HG03280 (cell line): ENCODE results near the gene TBL3.
A peak's percentile ranks its signal among the peaks of the same experiment; 100 is the strongest.

Experiments
- ATAC-seq: cut with Tn5 transposase; IDR thresholded peaks from one replicate; pipeline ENCODE4 v1.9.1; 2021; ENCODE audit warnings: mild to moderate bottlenecking, moderate library complexity; ENCODE audit not compliant: unreplicated experiment

Gene TBL3

GRCh38 chr16:2013527-2013926, 41.7 kb downstream of the TBL3 start:
- no peak for ATAC-seq

- no peak for ATAC-seq
Measured at GRCh38 chr16:2015117-2015946, 43.5 kb downstream of the TBL3 start.

- no peak for ATAC-seq
Measured at GRCh38 chr16:2015947-2016208, 44.0 kb downstream of the TBL3 start.

DNA sequence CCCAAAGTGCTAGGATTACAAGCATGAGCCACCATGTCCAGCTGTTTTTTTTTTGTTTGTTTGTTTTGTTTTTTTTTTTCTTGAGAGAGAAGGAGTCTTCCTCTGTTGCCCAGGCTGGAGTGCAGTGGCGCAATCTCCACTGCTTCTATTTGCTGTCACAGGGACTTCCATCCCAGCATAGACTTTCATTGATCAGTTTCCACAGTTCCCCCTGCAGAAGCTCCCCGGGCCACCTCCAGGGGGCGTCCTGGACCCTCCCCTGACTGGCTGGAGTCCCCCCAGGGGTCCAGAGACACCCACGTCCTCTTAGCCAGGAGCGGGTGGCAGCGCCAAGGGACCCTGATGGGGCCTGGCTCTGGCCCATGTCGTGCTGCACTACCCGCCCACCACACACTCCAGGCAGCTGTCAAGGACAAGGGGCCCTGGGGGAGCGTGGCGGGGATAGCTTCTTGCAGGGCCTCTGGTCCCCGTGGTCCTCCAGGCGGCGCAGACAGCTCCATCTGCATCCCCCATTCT, 44.6 kb downstream of the TBL3 start:
- no peak for ATAC-seq

DNA sequence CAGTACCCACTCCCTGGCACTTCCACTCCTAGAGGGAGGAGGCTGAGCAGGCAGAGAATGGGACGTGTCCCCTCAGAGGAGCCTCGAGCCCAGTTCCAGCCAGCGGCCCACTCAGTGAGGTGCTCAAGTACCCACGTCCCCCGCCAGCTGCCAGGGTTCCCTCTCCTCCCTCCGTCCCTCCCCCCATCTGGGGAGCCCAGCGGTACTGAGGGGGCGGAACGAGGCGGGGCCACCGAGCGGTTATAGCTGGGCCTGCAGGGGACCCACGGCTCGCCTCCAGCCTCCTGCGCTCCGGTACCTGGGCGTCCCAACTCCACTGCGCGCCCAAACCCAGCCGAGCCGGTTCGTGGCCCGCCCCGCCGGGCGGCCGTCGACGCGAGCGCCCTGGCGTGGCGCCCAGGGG, 47.7 kb downstream of the TBL3 start, which contains the start of gene NPW:
Gene NPW (plus strand): TSS at position 268 of the 403 bp plus-strand sequence.
- ATAC-seq: no peak

GRCh38 chr16:2019921-2020831, 48.3 kb downstream of the TBL3 start:
- no peak for ATAC-seq

DNA sequence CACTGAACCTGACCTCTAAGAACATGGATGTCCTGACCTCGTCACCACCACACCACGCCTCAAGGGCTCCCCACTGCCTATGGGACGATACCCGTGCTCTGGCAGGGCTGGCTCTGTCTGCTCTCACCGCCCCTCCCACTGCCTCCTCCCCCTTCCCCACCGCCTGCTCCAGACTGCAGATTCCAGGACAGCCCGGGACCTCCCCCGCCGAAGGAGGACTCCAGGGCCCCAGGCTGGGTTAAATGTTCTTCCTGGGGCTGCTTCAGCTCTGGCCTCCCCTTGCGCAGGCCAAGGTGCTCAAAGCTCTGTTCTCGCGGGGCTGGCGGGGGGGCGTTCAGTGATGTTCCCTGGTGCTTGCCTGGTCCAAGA, 50.9 kb downstream of the TBL3 start:
- ATAC-seq: peak; percentile 15

DNA sequence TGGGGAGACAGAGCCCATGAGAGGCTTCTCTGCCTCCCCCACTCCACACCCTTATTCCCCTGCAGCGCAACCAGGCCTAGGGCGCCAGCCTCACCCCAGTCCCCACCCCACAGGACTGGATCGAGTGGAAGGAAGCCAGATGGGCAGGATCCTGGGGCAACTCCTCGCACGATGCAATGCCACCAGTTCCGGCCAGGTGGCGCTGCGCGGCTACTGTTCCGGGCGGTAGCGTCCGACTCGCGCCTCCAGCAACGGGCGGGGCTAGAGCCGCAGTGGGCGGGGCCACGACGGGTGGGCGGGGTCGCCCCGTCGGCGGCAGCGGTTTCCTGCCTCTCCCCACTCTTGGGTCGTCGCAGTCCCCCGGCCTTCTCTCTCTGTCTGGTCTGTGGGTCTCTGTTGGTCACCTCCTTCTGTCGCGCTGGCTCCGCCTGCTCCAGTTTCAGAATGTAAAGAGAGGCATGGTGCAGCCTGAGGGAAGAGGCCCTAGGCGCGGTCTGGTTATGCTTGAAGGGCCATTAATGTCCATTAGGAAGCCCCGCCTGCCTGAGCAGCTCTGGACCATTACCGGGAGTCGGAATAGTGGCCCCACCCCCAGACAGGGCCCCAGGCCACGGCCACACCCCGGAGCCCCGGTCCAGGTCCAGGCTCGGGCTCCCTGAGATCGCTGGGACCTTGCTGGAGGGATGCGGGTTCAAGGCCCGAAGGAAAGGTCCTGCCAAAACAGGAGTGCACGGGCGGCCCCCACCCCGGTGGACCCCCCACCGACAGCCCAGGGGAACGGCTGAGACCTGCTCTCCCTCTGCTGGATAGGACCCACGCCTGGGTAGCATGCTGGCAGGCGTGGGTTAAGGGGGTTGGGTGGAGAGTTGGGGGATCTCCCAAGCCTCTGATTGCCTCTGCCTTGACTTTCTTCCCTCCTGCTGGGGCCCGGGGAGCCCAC, 51.5 kb downstream of the TBL3 start:
- peak; percentile 77 for ATAC-seq

DNA sequence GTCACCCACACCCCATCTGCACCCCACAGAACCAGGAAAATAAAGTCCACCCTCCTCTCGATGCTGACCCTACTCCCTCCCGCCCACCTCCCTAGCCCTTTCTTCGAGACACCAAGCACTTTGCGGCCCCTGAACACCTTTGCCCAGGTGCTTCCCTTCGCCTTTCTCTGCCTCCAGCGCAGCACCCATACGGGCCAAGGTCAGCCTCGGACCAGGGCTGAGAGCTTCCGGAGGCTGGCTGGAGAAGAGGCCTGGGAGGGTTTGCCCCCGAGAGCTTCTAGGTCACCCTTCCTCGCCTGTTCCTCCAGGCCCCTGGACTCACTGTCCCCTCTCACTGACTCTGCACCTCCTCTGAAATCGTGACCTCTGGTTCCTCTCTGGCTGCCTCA, 52.2 kb downstream of the TBL3 start:
- no peak for ATAC-seq

- ATAC-seq: no peak
Measured at GRCh38 chr16:2025251-2025650, 53.4 kb downstream of the TBL3 start.

DNA sequence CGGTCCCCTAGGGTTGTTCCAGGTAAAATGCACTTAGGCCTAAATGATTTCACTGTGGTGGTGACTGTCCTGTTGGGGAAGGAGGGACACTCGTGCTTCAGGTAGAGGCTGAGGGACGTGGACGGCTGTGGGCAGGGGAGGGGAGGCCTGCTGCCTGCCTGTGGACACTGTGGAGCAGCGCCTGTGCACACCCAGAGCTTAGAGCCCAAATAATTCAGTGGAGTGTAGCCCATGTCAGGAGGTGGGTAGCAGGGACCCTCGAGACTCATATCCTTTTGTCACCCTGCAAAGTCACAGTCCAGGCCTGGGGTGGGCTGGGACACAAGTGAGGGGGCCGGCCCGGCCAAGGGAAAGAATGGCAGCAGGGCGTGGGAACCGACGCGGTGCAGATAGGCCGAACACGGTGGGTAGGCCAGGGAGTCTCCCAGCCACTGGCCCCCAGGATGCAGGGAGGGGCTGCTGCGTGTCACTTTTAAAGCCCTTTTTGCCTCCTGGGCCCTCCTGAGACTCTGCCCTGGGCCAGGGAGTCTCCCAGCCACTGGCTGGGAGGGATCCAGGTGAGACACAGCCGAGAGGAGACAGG, 54.1 kb downstream of the TBL3 start:
- no peak for ATAC-seq

DNA sequence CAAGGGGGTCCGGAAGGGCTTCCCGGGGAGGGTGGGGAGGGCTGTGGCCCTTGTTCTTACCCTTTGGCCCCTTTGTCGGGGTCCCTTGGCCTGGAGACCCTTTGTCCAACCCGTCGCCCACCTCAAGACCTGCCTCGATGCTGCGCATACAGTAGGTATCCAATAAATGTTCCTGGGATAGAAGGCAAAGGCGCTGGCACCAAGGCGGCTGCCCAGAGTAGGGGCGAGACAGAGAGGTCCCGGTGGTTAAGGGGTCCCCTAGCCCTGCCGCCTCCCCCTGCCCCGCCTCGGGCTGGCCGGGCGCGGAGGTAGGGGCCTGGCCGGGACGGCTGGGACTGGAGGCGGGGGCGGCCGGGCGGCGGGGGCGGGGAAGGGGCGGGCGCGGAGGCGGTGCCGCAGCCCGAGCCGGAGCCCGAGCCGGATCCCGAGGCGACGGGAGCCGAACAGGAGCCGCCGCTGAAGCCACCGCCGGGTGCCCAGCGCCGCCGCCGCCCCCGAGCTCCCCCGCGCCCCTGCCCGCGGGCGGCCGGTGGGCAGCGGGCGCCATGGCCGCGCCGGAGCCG, 54.7 kb downstream of the TBL3 start, which contains the start of gene NHERF2:
Gene NHERF2 (plus strand): TSS at position 442 of the 563 bp plus-strand sequence. CDS start 104 bp downstream, at position 546.
- ATAC-seq: no peak

GRCh38 chr16:2027024-2028010, 55.5 kb downstream of the TBL3 start:
- ATAC-seq: no peak

DNA sequence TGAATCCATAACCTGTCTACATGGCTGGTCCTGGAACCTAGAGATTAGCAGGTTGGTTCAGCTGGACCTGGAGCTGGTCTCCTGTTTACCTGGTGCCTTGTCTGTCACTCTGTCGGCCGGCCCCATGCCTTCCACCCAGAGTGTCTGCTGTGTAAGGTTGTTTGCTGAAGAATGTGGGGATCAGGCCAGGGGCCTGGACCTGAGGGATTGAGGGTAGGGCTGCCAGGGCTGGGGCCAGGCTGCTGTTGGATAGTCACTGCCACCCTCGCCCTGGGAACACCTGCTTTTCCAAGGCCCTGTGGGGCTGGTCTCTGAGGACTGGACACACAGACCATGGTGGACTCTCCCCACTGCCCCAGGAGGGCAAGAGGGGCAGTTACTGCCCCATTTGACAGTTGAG, 56.3 kb downstream of the TBL3 start:
- ATAC-seq: no peak

GRCh38 chr16:2028620-2029220, 56.9 kb downstream of the TBL3 start:
- no peak for ATAC-seq

- ATAC-seq: no peak
Measured at GRCh38 chr16:2029350-2029749, 57.5 kb downstream of the TBL3 start.

- no peak for ATAC-seq
Measured at GRCh38 chr16:2030036-2030435, 58.2 kb downstream of the TBL3 start.

GRCh38 chr16:2031081-2031577, 59.3 kb downstream of the TBL3 start:
- ATAC-seq: no peak
